Neural cell (in vitro differentiated cells): ENCODE measurements around the gene SLAMF1. TPM values are rescaled to one million over a fixed set of nuclear protein-coding genes. Genes with fewer than 3 reads are reported as not detected.

Experiments
- H2AFZ ChIP-seq: fragments of 200-600, 300-800 bp; sonication (generic), shearing (Covaris generic); 2 replicates; pipeline ENCODE4 v1.6.0; 2014; ENCODE audit warnings: low read depth, mild to moderate bottlenecking, antibody characterized with exemption, low read length, moderate library complexity
- H3F3A ChIP-seq: fragments of 200-600 bp; shearing (Covaris generic); 2 replicates; pipeline ENCODE4 v1.6.1; 2016; ENCODE audit warnings: mild to moderate bottlenecking, moderate library complexity, mixed read lengths, antibody characterized with exemption, low read length; ENCODE audit not compliant: insufficient read depth, poor library complexity, severe bottlenecking
- H3K27ac ChIP-seq: fragments of 200-600, 300-800 bp; sonication (generic), shearing (Covaris generic); 2 replicates; pipeline ENCODE4 v1.5.1; 2014; ENCODE audit warnings: mild to moderate bottlenecking, low read length, moderate library complexity
- H3K27me3 ChIP-seq: fragments of 300-800, 200-600 bp; sonication (generic), shearing (Covaris generic); 2 replicates; pipeline ENCODE4 v1.6.0; 2014; ENCODE audit warnings: mild to moderate bottlenecking, low read depth, low read length, moderate library complexity; ENCODE audit not compliant: insufficient read depth
- H3K36me3 ChIP-seq: fragments of 300-800, 200-600 bp; sonication (generic), shearing (Covaris generic); 2 replicates; pipeline ENCODE4 v1.5.1; 2014; ENCODE audit warnings: mild to moderate bottlenecking, antibody characterized with exemption, low read length, moderate library complexity; ENCODE audit not compliant: insufficient read depth
- H3K4me2 ChIP-seq: fragments of 300-800, 200-600 bp; sonication (generic), shearing (Covaris generic); 2 replicates; pipeline ENCODE4 v1.6.0; 2014; ENCODE audit warnings: mild to moderate bottlenecking, low read length
- H3K4me3 ChIP-seq: fragments of 300-800, 200-600 bp; sonication (generic), shearing (Covaris generic); 2 replicates; pipeline ENCODE4 v1.5.1; 2014; ENCODE audit warnings: mild to moderate bottlenecking, low read length, moderate library complexity
- H3K79me2 ChIP-seq: fragments of 200-600 bp; shearing (Covaris generic); replicated peaks from 2 replicates; pipeline ENCODE4 v1.6.0; 2014; ENCODE audit warnings: mild to moderate bottlenecking, low read length, moderate library complexity; ENCODE audit not compliant: insufficient read depth
- H3K9ac ChIP-seq: fragments of 300-800, 200-600 bp; sonication (generic), shearing (Covaris generic); 2 replicates; pipeline ENCODE4 v1.6.1; 2016; ENCODE audit warnings: mild to moderate bottlenecking, low read length, mixed read lengths
- H3K9me2 ChIP-seq: fragments of 200-600 bp; shearing (Covaris generic); 2 replicates; pipeline ENCODE4 v1.6.1; 2016; ENCODE audit warnings: mild to moderate bottlenecking, low read length, mixed read lengths; ENCODE audit not compliant: insufficient read depth
- H3K9me3 ChIP-seq: fragments of 200-600, 300-800 bp; sonication (generic), shearing (Covaris generic); 2 replicates; pipeline ENCODE4 v1.6.1; 2016; ENCODE audit warnings: mild to moderate bottlenecking, mixed run types, low read length, moderate library complexity, mixed read lengths
- H4K20me1 ChIP-seq: fragments of 200-600 bp; shearing (Covaris generic); 2 replicates; pipeline ENCODE4 v1.6.1; 2016; ENCODE audit warnings: mild to moderate bottlenecking, mixed run types; ENCODE audit not compliant: insufficient read depth
- CTCF ChIP-seq: fragments of 450-650 bp; IDR thresholded peaks from 2 replicates; pipeline ENCODE4 v1.5.1; 2014; ENCODE audit warnings: antibody characterized with exemption, mild to moderate bottlenecking, moderate library complexity; ENCODE audit not compliant: poor library complexity, severe bottlenecking
- EP300 ChIP-seq: fragments of 450-650 bp; conservative IDR thresholded peaks from 2 replicates; pipeline ENCODE4 v1.6.1; 2014; ENCODE audit warnings: antibody characterized with exemption, mild to moderate bottlenecking, moderate library complexity; ENCODE audit not compliant: poor library complexity, severe bottlenecking
- EZH2 ChIP-seq: fragments of 200-600, 300-800 bp; shearing (Covaris generic), sonication (generic); IDR thresholded peaks from 2 replicates; pipeline ENCODE4 v1.6.1; 2014; ENCODE audit warnings: antibody characterized with exemption, low read length, borderline replicate concordance, mild to moderate bottlenecking; ENCODE audit not compliant: insufficient read depth, poor library complexity, severe bottlenecking
- MXI1 ChIP-seq: fragments of 450-650 bp; conservative IDR thresholded peaks from 2 replicates; pipeline ENCODE4 v1.6.1; 2014; ENCODE audit warnings: antibody characterized with exemption, mild to moderate bottlenecking; ENCODE audit not compliant: poor library complexity, severe bottlenecking
- POLR2AphosphoS5 ChIP-seq: IDR thresholded peaks from 2 replicates; pipeline ENCODE4 v1.6.1; 2012
- RAD21 ChIP-seq: fragments of 450-650 bp; conservative IDR thresholded peaks from 2 replicates; pipeline ENCODE4 v1.6.1; 2014; ENCODE audit warnings: antibody characterized with exemption, mild to moderate bottlenecking, moderate library complexity
- REST ChIP-seq: IDR thresholded peaks from 2 replicates; pipeline ENCODE4 v1.6.1; 2012; ENCODE audit warnings: borderline replicate concordance
- SMC3 ChIP-seq: fragments of 450-650 bp; conservative IDR thresholded peaks from 2 replicates; pipeline ENCODE4 v1.6.1; 2014; ENCODE audit warnings: antibody characterized with exemption, mild to moderate bottlenecking, moderate library complexity; ENCODE audit not compliant: poor library complexity
- TAF1 ChIP-seq: IDR thresholded peaks from 2 replicates; pipeline ENCODE4 v1.6.1; 2012; ENCODE audit warnings: low read depth
- polyA plus RNA-seq: library from polyadenylated mRNA; depleted of rRNA; stranded (reverse); fragments of >200 nt; gene quantifications from 2 replicates; pipeline ENCODE4 v1.2.3, GENCODE V29; 2014

SLAMF1 gene
- polyA plus RNA-seq, 1 donor from 2014 or later, result not detected

GRCh38 chr1:160590488-160590887 lies 56.4 kb downstream of the SLAMF1 start:
- no peaks in the 10 kb centered on the region for H3K36me3 ChIP-seq
- TF ChIP-seq SMC3 (no peak), TAF1 (no peak), MXI1 (no peak), CTCF (no peak)
- H3K27me3 ChIP-seq, result no peaks in the 10 kb centered on the region
- H3K9ac ChIP-seq, result no peak overlapping the region
- H4K20me1 ChIP-seq, result no peaks in the 10 kb centered on the region
- H3K9me3 ChIP-seq, result no peaks in the 10 kb centered on the region
- no peak overlapping the region for H3K27ac ChIP-seq
- no peaks in the 10 kb centered on the region for H3K9me2 ChIP-seq
- H3K4me2 ChIP-seq, result no peak overlapping the region
- H3K4me3 ChIP-seq, result no peak overlapping the region
- H2AFZ ChIP-seq, result no peak overlapping the region
- H3K79me2 ChIP-seq, result no peaks in the 10 kb centered on the region
- H3F3A ChIP-seq, result no peaks in the 10 kb centered on the region

- Histone ChIP-seq H3K9me2 (no peaks in the 10 kb centered on the region), H3K9me3 (no peaks in the 10 kb centered on the region), H4K20me1 (no peaks in the 10 kb centered on the region), H3K36me3 (no peaks in the 10 kb centered on the region), H3F3A (no peaks in the 10 kb centered on the region), H3K9ac (no peak overlapping the region), H3K27me3 (no peaks in the 10 kb centered on the region), H3K4me2 (no peak overlapping the region), H3K27ac (no peak overlapping the region), H3K79me2 (no peaks in the 10 kb centered on the region), H3K4me3 (no peak overlapping the region), H2AFZ (no peak overlapping the region)
- TF ChIP-seq POLR2AphosphoS5, result no peak
- no peak for TF ChIP-seq CTCF
- TF ChIP-seq SMC3, result no peak
- TF ChIP-seq EZH2, result no peak
- TF ChIP-seq TAF1, result no peak
- no peak for TF ChIP-seq RAD21
- TF ChIP-seq EP300, result no peak
Observed at GRCh38 chr1:160588468-160588867, 58.4 kb downstream of the SLAMF1 start.

GRCh38 chr1:160584784-160585183 lies 62.1 kb downstream of the SLAMF1 start:
- TF ChIP-seq MXI1 (no peak), EZH2 (no peak), TAF1 (no peak), REST (no peak), RAD21 (no peak), SMC3 (no peak), EP300 (no peak), CTCF (no peak), POLR2AphosphoS5 (no peak)
- H4K20me1 ChIP-seq, result no peaks in the 10 kb centered on the region
- H3K27me3 ChIP-seq, result no peaks in the 10 kb centered on the region
- H2AFZ ChIP-seq, result no peak overlapping the region
- no peaks in the 10 kb centered on the region for H3K36me3 ChIP-seq
- no peak overlapping the region for H3K4me2 ChIP-seq
- H3K9ac ChIP-seq, result no peak overlapping the region
- H3K27ac ChIP-seq, result no peak overlapping the region
- no peaks in the 10 kb centered on the region for H3K9me3 ChIP-seq
- H3K79me2 ChIP-seq, result no peaks in the 10 kb centered on the region
- H3F3A ChIP-seq, result no peaks in the 10 kb centered on the region
- H3K4me3 ChIP-seq, result no peak overlapping the region
- no peaks in the 10 kb centered on the region for H3K9me2 ChIP-seq
